Inflammatory macrophage treated with lipopolysaccharide for 1 hour (primary cell): ENCODE measurements around the gene LSR.
"Not testable (repeated sequence)": the region's sequence is repeated elsewhere in the genome, so short reads cannot be mapped to it uniquely, and the experiment has no call there.

ENCODE experiments used
- DNase-seq, 2 donors: peaks; one replicate each; pipeline ENCODE4 v3.0.0-alpha.2; 2020 to 2022

The LSR gene

DNA sequence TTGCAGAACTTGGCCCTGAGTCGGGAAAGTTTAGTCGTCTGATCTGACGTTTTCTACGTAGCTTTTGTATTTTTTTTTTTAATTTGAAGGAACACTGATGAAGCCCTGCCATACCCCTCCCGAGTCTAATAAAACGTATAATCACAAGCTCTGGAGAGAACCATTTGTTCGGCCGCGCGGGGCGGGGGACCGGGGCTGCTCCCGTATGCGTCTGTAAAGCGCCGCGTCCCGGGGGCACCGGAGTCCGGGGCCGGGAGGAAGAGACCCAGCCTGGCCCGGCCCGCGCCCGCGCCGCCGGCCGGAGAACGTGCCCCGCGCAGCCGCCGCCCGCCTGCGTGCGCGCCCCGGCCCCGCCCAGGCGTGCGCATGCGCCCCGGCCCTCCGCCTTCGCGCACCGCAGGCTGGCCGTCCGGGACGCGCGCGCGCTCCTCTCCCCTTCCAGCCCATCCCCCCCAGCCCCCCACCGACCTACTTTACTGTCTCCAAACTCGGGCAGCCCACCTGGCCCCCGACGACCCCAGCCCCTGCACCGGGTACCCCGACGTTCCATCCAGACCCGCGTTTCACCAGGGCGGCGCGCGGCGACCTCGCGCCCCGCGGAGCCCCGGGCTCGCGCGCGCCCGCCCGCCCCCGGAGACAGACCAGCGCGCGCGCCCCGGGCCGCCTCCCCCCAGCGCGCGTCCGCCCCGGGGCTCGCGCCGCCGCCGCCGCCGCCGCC, 19.2 kb downstream of the LSR start:
- DNase-seq = peak; percentile 57 to 75

DNA sequence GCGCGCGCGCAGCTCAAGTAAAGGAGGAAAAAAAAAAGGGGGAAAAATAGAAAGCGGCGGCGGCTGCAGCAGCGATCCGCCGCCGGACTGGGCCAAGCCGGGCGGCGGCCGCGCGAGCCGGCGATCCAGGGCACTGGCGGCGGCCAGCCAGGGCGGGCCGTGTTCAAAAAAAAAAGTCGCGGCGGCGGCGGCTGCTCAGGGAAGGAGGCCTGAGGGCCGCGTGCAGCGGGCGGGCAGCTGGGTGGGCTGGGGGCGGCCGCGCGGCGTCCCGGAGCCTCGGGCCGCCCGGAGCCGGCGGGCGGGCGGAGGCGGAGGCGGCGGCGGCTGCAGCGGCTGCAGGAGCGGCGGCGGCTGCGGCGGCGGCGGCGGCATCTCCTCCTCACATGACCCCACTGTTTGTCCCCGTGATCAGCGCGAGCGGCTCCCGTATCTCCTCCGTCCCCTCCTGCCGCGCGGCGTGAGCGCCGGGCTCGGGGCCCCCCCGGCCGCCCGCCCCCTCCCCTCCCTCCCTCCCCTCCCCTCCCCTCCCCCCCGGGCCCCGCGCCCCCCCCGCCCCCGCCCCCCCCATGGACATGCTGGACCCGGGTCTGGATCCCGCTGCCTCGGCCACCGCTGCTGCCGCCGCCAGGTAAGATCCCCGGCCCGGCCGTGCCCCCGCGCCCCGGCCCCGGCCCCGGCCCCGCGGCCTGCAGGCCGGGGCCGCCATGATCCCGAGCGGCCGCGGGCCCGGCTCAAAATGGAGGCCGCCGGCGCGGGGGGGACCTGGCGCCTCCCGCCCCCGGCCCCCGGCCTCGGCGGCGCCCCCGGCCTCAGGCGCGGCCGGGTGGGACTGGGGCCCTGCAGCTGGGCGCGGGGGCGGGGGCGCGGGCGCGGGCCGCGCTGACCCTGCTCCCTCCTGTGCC, 20.0 kb downstream of the LSR start, which contains the start of gene USF2:
USF2 (plus strand) TSS at position 427 of the 902 bp plus-strand sequence; CDS start at position 567, 140 bp downstream.
- DNase-seq = peak; percentile 43 to 55

DNA sequence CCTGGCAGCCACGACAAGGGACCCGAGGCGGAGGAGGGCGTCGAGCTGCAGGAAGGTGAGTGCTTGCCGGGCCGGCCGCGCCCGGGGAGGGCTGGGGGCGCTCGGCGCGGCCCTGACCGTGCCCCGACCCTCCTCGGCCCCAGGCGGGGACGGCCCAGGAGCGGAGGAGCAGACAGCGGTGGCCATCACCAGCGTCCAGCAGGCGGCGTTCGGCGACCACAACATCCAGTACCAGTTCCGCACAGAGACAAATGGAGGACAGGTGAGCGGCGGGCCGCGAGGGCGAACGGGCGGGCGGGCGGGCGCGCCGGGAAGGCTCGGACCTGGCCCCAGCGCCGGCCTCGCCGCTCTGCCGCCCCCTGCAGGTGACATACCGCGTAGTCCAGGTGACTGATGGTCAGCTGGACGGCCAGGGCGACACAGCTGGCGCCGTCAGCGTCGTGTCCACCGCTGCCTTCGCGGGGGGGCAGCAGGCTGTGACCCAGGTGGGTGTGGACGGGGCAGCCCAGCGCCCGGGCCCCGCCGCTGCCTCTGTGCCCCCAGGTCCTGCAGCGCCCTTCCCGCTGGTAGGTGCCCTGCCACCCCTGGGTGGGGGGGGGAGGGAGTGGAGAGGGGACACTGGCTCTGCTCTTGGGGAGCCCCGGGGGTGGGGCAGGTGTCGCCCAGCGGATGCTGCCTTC, 20.8 kb downstream of the LSR start:
- peak; percentile 58 to 59 for DNase-seq

DNA sequence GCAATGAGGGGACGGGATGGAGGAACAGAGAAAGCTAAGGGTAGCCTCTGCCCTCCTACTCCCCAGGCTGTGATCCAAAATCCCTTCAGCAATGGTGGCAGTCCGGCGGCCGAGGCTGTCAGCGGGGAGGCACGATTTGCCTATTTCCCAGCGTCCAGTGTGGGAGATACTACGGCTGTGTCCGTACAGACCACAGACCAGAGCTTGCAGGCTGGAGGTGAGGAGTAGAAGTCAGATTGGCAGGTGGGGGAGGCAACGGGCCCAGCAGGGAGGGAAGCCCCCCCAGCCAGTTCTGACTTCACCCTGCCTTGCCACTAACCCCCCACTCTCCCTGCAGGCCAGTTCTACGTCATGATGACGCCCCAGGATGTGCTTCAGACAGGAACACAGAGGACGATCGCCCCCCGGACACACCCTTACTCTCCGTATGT, 21.6 kb downstream of the LSR start:
- no peak for DNase-seq

DNA sequence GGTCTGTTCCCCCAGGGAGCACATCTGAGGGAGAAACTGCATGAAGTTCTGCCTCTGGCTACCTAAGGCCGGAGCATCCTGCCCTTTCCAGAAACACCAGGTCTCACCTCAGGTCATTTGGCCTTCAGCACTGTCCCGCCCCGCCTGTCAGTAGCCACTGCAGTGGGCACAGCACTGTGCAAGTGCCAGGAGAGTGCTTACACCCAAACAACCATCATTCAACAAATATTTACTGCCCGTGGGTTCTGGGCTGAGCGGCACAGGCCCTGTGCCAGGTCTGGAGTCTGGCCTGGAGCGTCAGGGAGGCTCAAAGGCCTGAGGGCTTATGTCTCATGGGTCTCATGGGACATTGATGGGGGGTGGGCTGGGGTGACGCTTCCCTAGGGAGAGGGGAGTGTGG, 22.7 kb downstream of the LSR start:
- DNase-seq = no peak

DNA sequence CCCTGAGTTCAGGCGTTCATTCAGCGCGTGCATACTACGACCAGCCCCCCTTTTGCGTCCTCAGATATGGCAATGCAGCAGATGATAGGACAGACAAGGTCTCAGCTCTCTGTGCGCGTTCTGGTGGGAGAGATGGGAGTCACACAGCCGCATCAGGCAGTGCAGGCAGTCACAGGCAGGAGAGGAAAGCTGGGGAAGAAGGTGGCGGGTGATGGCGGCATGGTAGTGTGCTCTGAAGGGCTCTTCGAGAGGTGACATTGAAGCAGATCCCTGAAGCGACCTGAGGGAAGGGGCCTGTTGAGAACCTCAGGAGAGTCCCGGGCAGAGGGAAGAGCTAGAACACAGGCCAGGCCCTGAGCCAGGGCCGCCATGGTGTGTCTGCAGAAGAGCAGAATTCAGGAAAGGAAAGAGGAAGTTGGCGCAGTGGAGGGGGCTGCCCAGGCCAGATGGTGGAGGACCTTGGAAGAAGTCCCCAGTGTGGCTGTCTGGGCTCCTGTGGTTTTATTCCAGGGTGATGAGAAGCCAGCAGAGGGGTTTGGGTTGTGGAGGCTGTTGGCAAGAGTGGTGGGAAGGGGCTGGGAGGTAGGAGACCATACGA, 23.4 kb downstream of the LSR start:
- peak; percentile 50 to 54 for DNase-seq

DNA sequence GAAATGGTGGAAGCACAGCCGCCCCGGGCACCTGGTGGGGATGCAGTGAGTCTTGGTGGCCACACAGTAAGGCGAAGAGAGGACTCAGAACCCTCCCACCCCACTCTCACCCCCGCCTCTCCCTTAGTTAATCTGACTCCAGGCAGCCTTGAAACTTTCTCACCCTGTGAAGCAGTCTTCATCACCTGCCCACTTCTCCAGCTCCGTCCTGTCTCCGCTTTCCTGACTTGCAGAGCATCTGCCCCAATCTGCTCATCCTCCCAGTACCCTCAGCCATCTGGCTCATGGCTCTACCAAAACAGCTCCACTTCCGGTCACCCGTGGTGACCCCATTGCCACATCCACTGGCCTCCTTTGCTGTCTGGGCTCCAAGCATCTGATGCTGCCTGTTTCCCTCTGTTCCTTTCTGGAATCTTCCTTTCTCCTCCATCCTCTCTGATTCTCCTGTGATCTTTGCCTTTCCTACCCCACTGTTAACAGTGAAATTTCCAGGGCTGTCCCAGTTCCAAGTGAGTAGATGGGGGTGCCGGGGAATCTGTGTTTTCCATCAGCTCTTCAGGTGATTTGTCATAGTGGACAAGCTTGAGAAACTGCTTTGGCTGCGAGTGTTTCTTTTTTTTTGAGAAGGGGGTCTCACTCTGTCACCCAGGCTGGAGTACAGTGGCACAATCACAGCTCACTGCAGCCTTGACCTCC, 24.3 kb downstream of the LSR start:
- no peak for DNase-seq

DNA sequence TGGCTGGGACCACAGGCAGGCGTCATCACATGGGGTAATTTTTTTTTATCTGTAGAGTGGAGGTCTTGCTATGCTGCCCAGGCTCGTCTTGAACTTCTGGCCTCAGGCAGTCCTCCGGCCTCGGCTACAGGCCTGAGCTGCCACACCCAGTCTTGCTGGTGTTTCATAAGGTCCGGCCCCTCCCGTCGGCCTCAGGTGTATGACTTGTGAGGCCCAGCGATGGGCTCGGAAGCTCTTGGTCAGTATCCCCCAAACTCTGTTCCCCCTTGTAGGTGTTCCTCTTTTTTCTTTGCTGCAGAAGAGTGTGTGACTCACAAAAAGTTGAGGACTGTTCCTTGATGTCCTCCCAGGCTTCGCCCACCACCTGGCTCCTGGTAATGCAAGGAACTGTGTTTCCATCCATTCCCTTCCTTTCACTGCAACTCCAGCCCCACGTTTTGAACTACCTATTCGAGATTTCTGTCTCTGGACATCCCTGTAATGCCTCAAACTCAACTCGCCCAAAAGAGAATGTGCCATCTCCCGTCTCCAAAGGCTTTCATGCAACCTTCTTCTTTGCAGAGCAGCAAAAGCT, 25.0 kb downstream of the LSR start:
- peak in 1 of 2 donors; percentile 24 for DNase-seq

DNA sequence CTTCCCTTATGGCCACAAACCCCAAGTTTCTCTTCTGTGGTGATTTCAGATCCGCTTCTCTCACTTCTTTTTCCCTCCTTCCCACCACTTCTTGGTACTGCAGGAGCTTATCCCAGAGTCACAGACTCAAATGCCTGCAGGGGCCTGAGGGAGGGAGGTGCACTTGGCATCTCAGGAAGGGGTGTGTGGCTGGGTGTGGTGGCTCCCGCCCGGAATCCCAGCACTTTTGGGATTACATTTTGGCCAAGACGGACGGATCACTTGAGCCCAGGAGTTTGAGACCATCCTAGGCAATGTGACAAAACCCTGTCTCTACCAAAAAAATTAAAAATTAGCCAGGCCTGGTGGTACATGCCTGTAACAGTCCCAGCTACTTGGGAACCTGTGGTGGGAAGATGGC, 25.5 kb downstream of the LSR start:
- DNase-seq = no peak

DNA sequence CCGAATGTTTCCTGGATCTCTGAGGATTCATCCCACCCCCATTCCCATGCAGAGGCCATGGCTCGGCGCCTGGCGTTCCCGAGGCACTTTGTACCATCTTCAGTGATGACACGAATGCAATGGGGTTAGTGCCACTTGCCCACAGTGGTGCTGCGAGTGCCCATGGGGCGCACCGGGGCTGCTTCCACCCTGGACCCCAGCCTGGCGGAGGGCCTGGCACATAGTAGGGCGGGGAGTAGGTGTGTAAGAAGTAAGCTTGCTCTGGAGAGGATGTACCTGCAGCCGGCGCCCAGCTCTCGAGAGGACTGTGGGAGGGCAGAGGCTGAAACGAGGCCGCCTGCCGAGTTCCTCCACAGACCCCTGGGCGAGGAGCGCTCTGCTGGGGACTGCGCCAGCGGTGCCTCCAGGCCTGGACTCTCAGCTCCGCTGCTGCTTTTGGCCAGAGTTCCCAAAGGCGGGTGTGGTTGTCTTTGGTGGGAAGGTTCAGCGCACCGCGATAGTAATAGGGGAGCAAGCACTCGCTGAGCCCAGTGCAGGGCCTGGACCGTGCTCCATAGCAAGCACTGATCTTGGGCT, 28.0 kb downstream of the LSR start:
- no peak for DNase-seq

DNA sequence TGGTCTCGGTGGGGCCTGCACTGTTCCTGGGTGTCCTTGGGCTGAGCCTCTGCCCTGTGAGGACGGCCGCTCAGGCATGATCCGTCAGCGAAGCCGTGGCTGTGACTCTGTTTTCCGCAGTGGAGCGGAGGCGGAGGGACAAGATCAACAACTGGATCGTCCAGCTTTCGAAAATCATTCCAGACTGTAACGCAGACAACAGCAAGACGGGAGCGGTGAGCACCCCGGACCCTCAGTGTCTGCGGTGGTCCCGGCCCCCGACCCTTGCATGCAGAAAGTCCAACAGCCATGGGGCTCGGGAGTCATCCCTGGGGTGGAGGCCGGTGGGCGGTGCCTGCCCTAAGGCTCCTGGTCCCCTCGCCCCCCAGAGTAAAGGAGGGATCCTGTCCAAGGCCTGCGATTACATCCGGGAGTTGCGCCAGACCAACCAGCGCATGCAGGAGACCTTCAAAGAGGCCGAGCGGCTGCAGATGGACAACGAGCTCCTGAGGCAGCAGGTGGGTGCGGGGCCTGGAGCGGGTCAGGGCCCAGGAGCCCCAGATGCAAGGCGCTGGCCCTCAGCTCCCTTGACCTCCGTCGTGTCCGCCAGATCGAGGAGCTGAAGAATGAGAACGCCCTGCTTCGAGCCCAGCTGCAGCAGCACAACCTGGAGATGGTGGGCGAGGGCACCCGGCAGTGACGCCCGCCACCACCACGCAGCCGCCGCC, 29.9 kb downstream of the LSR start:
- no peak for DNase-seq

DNA sequence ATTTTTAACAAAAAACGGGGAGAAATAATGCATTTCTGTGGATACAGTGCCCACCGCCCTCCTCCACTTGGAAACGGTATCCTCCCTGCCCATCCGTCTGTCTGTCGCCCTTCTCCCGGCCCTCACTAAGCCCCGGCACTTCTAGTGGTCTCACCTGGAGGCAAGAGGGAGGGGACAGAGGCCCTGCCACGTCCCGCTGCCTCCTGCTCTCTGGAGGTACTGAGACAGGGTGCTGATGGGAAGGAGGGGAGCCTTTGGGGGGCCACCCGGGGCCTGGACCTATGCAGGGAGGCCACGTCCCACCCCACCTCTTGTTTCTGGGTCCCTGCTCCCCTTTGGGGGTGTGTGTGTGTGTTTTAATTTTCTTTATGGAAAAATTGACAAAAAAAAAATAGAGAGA, 30.6 kb downstream of the LSR start:
- DNase-seq = no peak

DNA sequence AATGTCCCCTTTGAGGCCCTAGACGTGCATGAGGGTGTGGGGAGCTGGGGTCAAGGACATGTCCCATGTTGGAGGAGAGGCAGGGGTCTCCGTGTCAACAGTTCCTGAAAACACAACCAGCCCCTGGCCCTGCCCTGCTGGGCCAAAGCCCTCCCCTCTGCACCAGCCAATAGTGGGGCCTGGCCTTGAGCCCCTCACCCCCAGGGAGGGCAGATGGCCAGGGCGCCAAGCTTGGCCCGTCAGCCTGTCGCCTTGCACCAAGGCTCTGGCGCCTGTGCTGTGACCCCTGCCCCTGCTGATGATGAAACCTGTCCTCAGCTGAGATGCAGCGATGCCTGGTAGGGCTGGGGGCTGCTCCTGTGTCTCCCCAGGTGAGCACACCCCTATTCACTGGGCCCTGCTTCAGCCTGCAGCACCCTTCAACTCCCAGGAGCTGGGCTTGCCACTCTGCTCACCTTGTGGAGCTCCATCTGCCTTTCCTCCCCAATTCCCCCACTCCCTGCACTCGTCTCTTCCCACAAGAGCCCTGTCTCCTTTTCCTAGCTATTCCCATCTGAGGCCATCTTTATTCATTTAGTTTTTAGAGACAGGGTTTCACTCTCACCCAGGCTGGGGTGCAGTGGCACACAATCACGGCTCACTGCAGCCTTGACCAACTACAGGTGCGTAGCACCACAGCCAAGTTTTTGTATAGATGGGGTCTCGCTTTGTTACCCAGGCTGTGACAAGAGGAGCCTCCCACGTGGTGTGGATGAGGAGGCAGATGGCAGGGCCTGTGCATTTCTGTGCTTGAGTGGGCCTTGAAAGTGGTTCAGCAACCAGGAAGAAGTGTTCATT, 31.4 kb downstream of the LSR start:
- DNase-seq = no peak

DNA sequence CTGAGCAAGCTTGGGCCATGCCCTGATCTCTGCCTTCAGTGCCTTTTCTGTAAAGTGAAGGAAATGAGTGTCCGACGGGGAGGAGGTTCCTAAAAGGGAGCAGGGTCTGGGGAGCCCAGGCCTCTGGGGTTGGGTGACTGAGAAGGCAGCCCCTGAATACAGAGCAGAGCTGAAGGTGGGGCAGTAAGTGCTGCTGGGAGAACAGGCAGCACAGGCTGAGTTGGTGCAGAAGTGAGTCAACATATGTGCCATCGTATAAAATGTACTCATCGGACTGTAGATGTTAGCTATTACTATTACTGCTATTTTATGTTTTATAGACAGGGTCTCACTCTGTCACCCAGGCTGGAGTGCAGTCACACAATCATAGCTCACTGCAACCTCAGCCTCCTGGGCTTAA, 32.5 kb downstream of the LSR start:
- no peak for DNase-seq

DNA sequence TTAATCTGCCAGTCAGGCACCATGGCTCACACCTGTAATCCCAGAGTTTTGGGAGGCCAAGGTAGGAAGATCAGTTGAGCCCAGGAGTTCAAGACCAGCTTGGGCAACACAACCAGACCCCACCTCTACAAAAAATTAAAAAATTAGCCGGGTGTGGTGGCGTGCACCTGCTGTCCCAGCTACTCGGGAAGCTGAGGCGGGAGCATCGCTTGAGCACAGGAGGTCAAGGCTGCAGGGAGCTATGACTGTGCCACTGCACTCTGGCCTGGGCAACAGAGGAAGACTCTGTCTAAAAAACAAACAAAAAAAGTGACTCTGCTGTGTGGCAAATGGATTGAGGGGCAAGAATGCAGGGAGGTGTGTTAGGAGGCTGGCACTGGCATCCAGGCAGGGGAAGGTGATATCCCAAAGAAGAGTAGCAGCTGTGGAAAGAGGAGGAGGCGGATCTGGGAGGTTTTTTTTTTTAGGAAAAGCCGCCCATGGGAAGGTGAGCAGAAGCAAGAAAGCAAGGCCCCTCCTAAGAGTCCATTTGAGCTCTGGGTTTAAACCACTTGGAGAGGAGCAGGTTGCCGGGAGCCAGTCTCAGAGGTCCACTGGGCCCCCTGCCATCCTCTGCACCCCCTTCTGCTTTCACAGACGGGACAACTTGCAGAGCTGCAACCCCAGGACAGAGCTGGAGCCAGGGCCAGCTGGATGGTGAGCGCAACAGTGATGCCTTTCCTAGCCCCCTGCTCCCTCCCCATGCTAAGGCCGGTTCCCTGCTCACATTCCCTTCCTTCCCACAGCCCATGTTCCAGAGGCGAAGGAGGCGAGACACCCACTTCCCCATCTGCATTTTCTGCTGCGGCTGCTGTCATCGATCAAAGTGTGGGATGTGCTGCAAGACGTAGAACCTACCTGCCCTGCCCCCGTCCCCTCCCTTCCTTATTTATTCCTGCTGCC, 35.6 kb downstream of the LSR start:
- no peak for DNase-seq

DNA sequence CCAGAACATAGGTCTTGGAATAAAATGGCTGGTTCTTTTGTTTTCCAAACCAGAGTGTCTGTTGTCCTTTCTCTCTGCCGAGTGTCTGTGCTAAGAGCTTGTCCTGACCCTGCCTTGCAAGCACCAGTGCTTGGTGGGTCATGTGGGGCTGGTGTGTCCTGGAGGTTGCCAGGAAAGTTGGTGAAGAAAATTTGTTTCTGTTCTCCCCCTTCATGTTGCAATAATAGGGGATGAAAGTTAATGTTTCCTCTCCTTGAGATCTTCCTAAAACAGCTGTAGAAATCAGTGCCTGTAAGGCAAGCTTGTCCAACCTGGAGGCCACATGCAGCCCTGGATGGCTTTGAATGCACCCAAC, 36.3 kb downstream of the LSR start:
- peak; percentile 27 to 43 for DNase-seq

DNA sequence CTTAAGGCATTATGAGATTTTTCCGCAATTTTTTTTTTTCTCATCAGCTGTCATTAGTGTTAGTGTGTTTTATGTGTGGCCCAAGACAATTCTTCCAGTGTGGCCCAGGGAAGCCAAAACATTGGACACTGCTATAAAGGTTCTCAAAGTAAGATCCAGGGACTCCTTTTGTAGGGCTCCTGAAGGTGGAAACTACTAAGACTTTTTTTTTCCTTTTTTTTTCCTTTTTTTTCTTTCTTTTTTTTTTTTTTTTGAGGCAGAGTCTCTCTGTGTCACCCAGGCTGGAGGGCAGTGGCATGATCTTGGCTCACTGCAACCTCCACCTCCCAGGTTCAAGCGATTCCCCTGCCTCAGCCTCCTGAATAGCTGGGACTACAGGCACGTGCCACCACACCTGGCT, 36.7 kb downstream of the LSR start:
- not testable (repeated sequence) for DNase-seq

DNA sequence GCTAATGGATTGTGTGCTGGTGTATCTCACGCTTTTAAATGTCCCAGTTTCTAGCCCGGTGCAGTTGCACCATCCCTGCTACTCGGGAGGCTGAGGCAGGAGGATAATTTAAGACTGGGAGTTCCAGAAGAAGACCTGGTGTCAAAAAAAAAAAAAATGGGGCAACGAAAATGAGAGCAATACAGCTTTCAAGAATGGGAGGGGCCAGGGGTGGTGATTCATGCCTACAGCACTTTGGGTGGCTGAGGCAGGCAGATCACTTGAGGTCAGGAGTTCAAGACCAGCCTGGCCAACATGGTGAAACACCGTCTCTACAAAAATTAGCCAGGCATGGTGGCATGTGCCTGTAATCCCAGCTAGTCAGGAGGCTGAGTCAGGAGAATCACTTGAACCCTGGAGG, 37.3 kb downstream of the LSR start:
- DNase-seq = not testable (repeated sequence)

DNA sequence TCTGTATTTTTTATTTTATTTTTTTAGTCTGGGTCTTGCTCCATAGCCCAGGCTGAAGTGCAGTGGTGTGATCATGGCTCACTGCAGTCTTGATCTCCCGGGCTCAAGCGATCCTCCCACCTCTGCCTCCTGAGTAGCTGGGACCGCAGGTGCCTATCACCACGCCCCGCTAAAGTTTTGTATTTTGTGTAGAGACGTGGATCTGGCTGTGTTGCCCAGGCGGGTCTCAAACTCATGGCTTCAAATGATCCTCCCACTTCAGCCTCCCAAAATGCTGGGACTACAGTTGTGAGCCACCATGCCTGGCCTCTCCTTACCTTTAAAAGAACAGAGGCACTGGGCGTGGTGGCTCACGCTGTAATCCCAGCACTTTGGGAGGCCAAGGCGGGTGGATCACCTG, 38.9 kb downstream of the LSR start:
- no peak for DNase-seq
